H9 (cell line): ENCODE measurements around the gene NET1. TPM values are rescaled to one million over a fixed set of nuclear protein-coding genes. Genes with fewer than 3 reads are reported as not detected.

Experiments used
- DNase-seq: peaks from one replicate; pipeline ENCODE4 v3.0.0-alpha.2; 2017
- H2AFZ ChIP-seq: one replicate; pipeline ENCODE4 v1.6.1; 2013; ENCODE audit warnings: mild to moderate bottlenecking, low read length, control low read depth, moderate library complexity
- H2AK5ac ChIP-seq: 2 replicates; pipeline ENCODE4 v1.6.1; 2013; ENCODE audit warnings: low read length, control low read depth, mixed read lengths; ENCODE audit not compliant: insufficient read length
- H2BK120ac ChIP-seq: one replicate; pipeline ENCODE4 v1.6.1; 2013; ENCODE audit warnings: low read depth, mild to moderate bottlenecking, low read length, control low read depth, inconsistent platforms; ENCODE audit not compliant: poor library complexity, severe bottlenecking
- H2BK12ac ChIP-seq: 2 replicates; pipeline ENCODE4 v1.6.1; 2013; ENCODE audit warnings: low read length, control low read depth, mixed read lengths, low read depth; ENCODE audit not compliant: insufficient read length
- H2BK15ac ChIP-seq: 2 replicates; pipeline ENCODE4 v1.6.1; 2013; ENCODE audit warnings: low read depth, low read length, control low read depth
- H2BK20ac ChIP-seq: one replicate; pipeline ENCODE4 v1.6.1; 2013; ENCODE audit warnings: low read depth, mild to moderate bottlenecking, low read length, control low read depth, inconsistent platforms; ENCODE audit not compliant: poor library complexity, severe bottlenecking
- H2BK5ac ChIP-seq: 2 replicates; pipeline ENCODE4 v1.6.1; 2013; ENCODE audit warnings: low read length, control low read depth, mixed read lengths; ENCODE audit not compliant: insufficient read length
- H3K14ac ChIP-seq: 2 replicates; pipeline ENCODE4 v1.6.1; 2013; ENCODE audit warnings: low read length, control low read depth; ENCODE audit not compliant: insufficient read depth
- H3K18ac ChIP-seq: 2 replicates; pipeline ENCODE4 v1.6.1; 2013; ENCODE audit warnings: low read depth, mild to moderate bottlenecking, mixed read lengths, low read length, control low read depth; ENCODE audit not compliant: insufficient read length
- H3K23ac ChIP-seq: 2 replicates; pipeline ENCODE4 v1.6.1; 2013; ENCODE audit warnings: low read length, control low read depth, mixed read lengths, low read depth; ENCODE audit not compliant: insufficient read length
- H3K23me2 ChIP-seq: 2 replicates; pipeline ENCODE4 v1.6.1; 2013; ENCODE audit warnings: low read depth, mild to moderate bottlenecking, mixed read lengths, low read length, control low read depth; ENCODE audit not compliant: insufficient read length, poor library complexity, severe bottlenecking
- H3K27ac ChIP-seq: 2 replicates; pipeline ENCODE4 v1.5.1; 2013; ENCODE audit warnings: low read length, control low read depth, mixed read lengths, low read depth; ENCODE audit not compliant: insufficient read length
- H3K27me3 ChIP-seq: 2 replicates; pipeline ENCODE4 v1.6.1; 2013; ENCODE audit warnings: low read length, control low read depth, inconsistent platforms; ENCODE audit not compliant: insufficient read depth
- H3K4ac ChIP-seq: 2 replicates; pipeline ENCODE4 v1.6.1; 2013; ENCODE audit warnings: low read depth, mild to moderate bottlenecking, control low read depth, inconsistent platforms, low read length, moderate library complexity
- H3K4me1 ChIP-seq: 2 replicates; pipeline ENCODE4 v1.6.1; 2013; ENCODE audit warnings: low read length, control low read depth, inconsistent platforms; ENCODE audit not compliant: insufficient read depth
- H3K4me2 ChIP-seq: 2 replicates; pipeline ENCODE4 v1.6.1; 2013; ENCODE audit warnings: low read length, control low read depth, mixed read lengths; ENCODE audit not compliant: insufficient read length, insufficient read depth
- H3K56ac ChIP-seq: 2 replicates; pipeline ENCODE4 v1.6.1; 2013; ENCODE audit warnings: low read depth, mild to moderate bottlenecking, mixed read lengths, low read length, control low read depth; ENCODE audit not compliant: insufficient read length
- H3K79me1 ChIP-seq: 2 replicates; pipeline ENCODE4 v1.6.1; 2013; ENCODE audit warnings: low read depth, mild to moderate bottlenecking, moderate library complexity, low read length, control low read depth, inconsistent platforms; ENCODE audit not compliant: insufficient read depth, poor library complexity, severe bottlenecking
- H3K79me2 ChIP-seq: 2 replicates; pipeline ENCODE4 v1.6.1; 2013; ENCODE audit warnings: low read length, control low read depth, inconsistent platforms; ENCODE audit not compliant: insufficient read depth
- H3K9ac ChIP-seq: 2 replicates; pipeline ENCODE4 v1.6.1; 2013; ENCODE audit warnings: low read length, control low read depth, mixed read lengths; ENCODE audit not compliant: insufficient read length; ENCODE audit errors: extremely low read depth
- H3K9me3 ChIP-seq: one replicate; pipeline ENCODE4 v1.6.1; 2013; ENCODE audit warnings: low read depth, low read length, inconsistent platforms; ENCODE audit not compliant: control insufficient read depth
- H3T11ph ChIP-seq: one replicate; pipeline ENCODE4 v1.6.1; 2013; ENCODE audit warnings: mild to moderate bottlenecking, low read length, control low read depth, inconsistent platforms
- H4K20me1 ChIP-seq: one replicate; pipeline ENCODE4 v1.6.1; 2013; ENCODE audit not compliant: control insufficient read depth, insufficient read length, insufficient read depth
- H4K5ac ChIP-seq: 2 replicates; pipeline ENCODE4 v1.6.1; 2013; ENCODE audit warnings: low read depth, mild to moderate bottlenecking, mixed read lengths, low read length, control low read depth; ENCODE audit not compliant: insufficient read length
- H4K8ac ChIP-seq: replicated peaks from 2 replicates; pipeline ENCODE4 v1.6.1; 2013; ENCODE audit warnings: low read length, control low read depth, mixed read lengths, low read depth; ENCODE audit not compliant: insufficient read length
- H4K91ac ChIP-seq: 2 replicates; pipeline ENCODE4 v1.6.1; 2013; ENCODE audit warnings: low read depth, mild to moderate bottlenecking, moderate library complexity, mixed read lengths, low read length, control low read depth; ENCODE audit not compliant: insufficient read length
- H3K27ac Mint-ChIP-seq, 3 experiments: 2 replicates in 2 of 3; 3 replicates in 1 of 3; pipeline ENCODE4 v1.8.0; 2020 to 2021; ENCODE audit warnings: mixed read lengths in 3 of 3, mild to moderate bottlenecking in 1 of 3, moderate library complexity in 1 of 3
- H3K27me3 Mint-ChIP-seq: 2 replicates; pipeline ENCODE4 v1.8.0; 2021; ENCODE audit warnings: low read depth, mild to moderate bottlenecking, moderate library complexity, mixed read lengths
- H3K36me3 Mint-ChIP-seq, 3 experiments: 2 replicates in 2 of 3; 3 replicates in 1 of 3; pipeline ENCODE4 v1.8.0; 2020 to 2021; ENCODE audit warnings: low read depth in 3 of 3, mixed read lengths in 3 of 3; ENCODE audit not compliant: insufficient read depth in 1 of 3
- H3K4me1 Mint-ChIP-seq, 2 experiments: 2 replicates each; pipeline ENCODE4 v1.8.0; 2020; ENCODE audit warnings: mixed read lengths in 2 of 2
- H3K4me3 Mint-ChIP-seq, 2 experiments: 2 replicates in 1 of 2; 3 replicates in 1 of 2; pipeline ENCODE4 v1.8.0; 2020 to 2021; ENCODE audit warnings: mild to moderate bottlenecking in 2 of 2, mixed read lengths in 2 of 2, moderate library complexity in 1 of 2
- H3K9me3 Mint-ChIP-seq, 2 experiments: 2 replicates in 1 of 2; 3 replicates in 1 of 2; pipeline ENCODE4 v1.8.0; 2020; ENCODE audit warnings: mild to moderate bottlenecking in 2 of 2, mixed read lengths in 2 of 2, moderate library complexity in 1 of 2
- CTCF ChIP-seq: fragments of 200-600 bp; sonication (generic); conservative IDR thresholded peaks from 3 replicates; pipeline ENCODE4 v1.8.0; 2021; ENCODE audit warnings: antibody characterized with exemption, mild to moderate bottlenecking
- WGBS: extraction: QIAGEN DNeasy Blood & Tissue Kit; methylation state at CpG from one replicate; pipeline ENCODE4 v1.1.7; 2013; ENCODE audit warnings: missing lambda C conversion rate, low lambda C conversion rate, mixed read lengths; ENCODE audit not compliant: insufficient read length; ENCODE audit errors: extremely low coverage; 5-methylcytosine and 5-hydroxymethylcytosine counted together
- total RNA-seq: library from RNA; stranded (reverse); gene quantifications from 2 replicates; pipeline ENCODE4 v1.2.1, GENCODE V29; 2021

NET1 gene
- total RNA-seq, 1 experiment from 2014 or later: 50.6 TPM

GRCh38 chr10:5479481-5480161, 67.3 kb downstream of the NET1 start:
- no peak overlapping the region for H2BK5ac ChIP-seq
- H2AK5ac ChIP-seq: no peak overlapping the region

More at GRCh38 chr10:5479481-5480161, 67.3 kb downstream of the NET1 start:
- H3K27ac ChIP-seq: no peak overlapping the region
- no peaks in the 10 kb centered on the region for H3K9me3 ChIP-seq
- no peak overlapping the region for H3K18ac ChIP-seq
- no peak overlapping the region for H3K4me2 ChIP-seq
- no peaks in the 10 kb centered on the region for H3K23me2 ChIP-seq
- H3K9me3 Mint-ChIP-seq: peaks cover 0 to 3% of the 10 kb centered on the region in 2 experiments; a peak in 2 of 5 replicates
- no peak overlapping the region for H3K14ac ChIP-seq
- H4K5ac ChIP-seq: no peak overlapping the region
- no peak for TF ChIP-seq CTCF
- H4K8ac ChIP-seq: no peak overlapping the region
- H3K4ac ChIP-seq: no peak overlapping the region
- no peak overlapping the region for H2AFZ ChIP-seq
- peaks cover 6 to 9% of the 10 kb centered on the region in 2 experiments for H3K4me1 Mint-ChIP-seq
- H3K27me3 Mint-ChIP-seq: no peaks in the 10 kb centered on the region
- H4K91ac ChIP-seq: no peak overlapping the region
- no peak overlapping the region for H3K9ac ChIP-seq
- no peak overlapping the region for H2BK15ac ChIP-seq
- H4K20me1 ChIP-seq: no peaks in the 10 kb centered on the region
- H3K4me3 Mint-ChIP-seq: no peak overlapping the region; a peak in 1 of 5 replicates
- no CpG with 5 or more reads among the region's 14 CpGs for WGBS
- DNase-seq: peak; percentile 16
- no peaks in the 10 kb centered on the region for H3K79me1 ChIP-seq
- H3T11ph ChIP-seq: no peak overlapping the region
- peaks cover 10% of the 10 kb centered on the region; the same call in 1 of the 2 replicates for H3K4me1 ChIP-seq
- no peak overlapping the region for H2BK20ac ChIP-seq
- H3K27me3 ChIP-seq: no peaks in the 10 kb centered on the region
- no peak overlapping the region for H2BK120ac ChIP-seq
- no peak overlapping the region for H3K56ac ChIP-seq
- H3K79me2 ChIP-seq: no peaks in the 10 kb centered on the region
- peak overlapping the region in 2 of 3 experiments; percentile 22 to 87; a peak in 2 of 7 replicates for H3K27ac Mint-ChIP-seq
- no peak overlapping the region for H3K23ac ChIP-seq
- no peak overlapping the region for H2BK12ac ChIP-seq
- no peaks in the 10 kb centered on the region for H3K36me3 Mint-ChIP-seq
